Neural crest cell (in vitro differentiated cells): ENCODE measurements around the gene TBC1D17. TPM values are rescaled to one million over a fixed set of nuclear protein-coding genes. Genes with fewer than 3 reads are reported as not detected.

Experiments used
- DNase-seq: peaks from one replicate; pipeline ENCODE4 v3.0.0; 2021; ENCODE audit warnings: low read depth, mixed read lengths, low spot score
- H3K27ac Mint-ChIP-seq: one replicate; pipeline ENCODE4 v1.8.0; 2021; ENCODE audit warnings: mild to moderate bottlenecking, mixed read lengths; ENCODE audit not compliant: unreplicated experiment
- H3K27me3 Mint-ChIP-seq: 2 replicates; pipeline ENCODE4 v1.8.0; 2021; ENCODE audit warnings: low read depth, mild to moderate bottlenecking, mixed read lengths
- H3K36me3 Mint-ChIP-seq: 2 replicates; pipeline ENCODE4 v1.8.0; 2021; ENCODE audit warnings: low read depth, mild to moderate bottlenecking, mixed read lengths
- H3K4me1 Mint-ChIP-seq: 2 replicates; pipeline ENCODE4 v1.8.0; 2021; ENCODE audit warnings: mixed read lengths
- H3K4me3 Mint-ChIP-seq: one replicate; pipeline ENCODE4 v1.8.0; 2021; ENCODE audit warnings: mild to moderate bottlenecking, mixed read lengths
- H3K9me3 Mint-ChIP-seq: 2 replicates; pipeline ENCODE4 v1.8.0; 2021; ENCODE audit warnings: mixed read lengths
- CTCF ChIP-seq: fragments of 200-600 bp; sonication (generic); conservative IDR thresholded peaks from 2 replicates; pipeline ENCODE4 v1.5.0; 2021; ENCODE audit warnings: antibody characterized with exemption, mild to moderate bottlenecking
- microRNA-seq: library from miRNA; unstranded; fragments of <30 nt; microRNA quantifications from one replicate; pipeline ENCODE4, GENCODE V29; 2020
- total RNA-seq: library from RNA; stranded (reverse); gene quantifications from 2 replicates; pipeline ENCODE4 v1.2.1, GENCODE V29; 2021

Gene TBC1D17
- total RNA-seq, 1 donor from 2014 or later = 30.5 TPM

GRCh38 chr19:49932041-49932451, 54.5 kb downstream of the TBC1D17 start:
- no peak for DNase-seq
- Mint-ChIP-seq H3K4me1 (peaks cover 29% of the 10 kb centered on the region), H3K9me3 (peaks cover 5% of the 10 kb centered on the region), H3K36me3 (peaks cover 24% of the 10 kb centered on the region), H3K4me3 (peak overlapping the region; percentile 31), H3K27ac (no peak overlapping the region), H3K27me3 (peaks cover 20% of the 10 kb centered on the region)
- TF ChIP-seq CTCF = no peak

- peaks cover 26% of the 10 kb centered on the region for H3K4me1 Mint-ChIP-seq
- peaks cover 5% of the 10 kb centered on the region for H3K9me3 Mint-ChIP-seq
- no peak for TF ChIP-seq CTCF
- DNase-seq = no peak
- peaks cover 19% of the 10 kb centered on the region for H3K27me3 Mint-ChIP-seq
- H3K27ac Mint-ChIP-seq = no peak overlapping the region
- peaks cover 17% of the 10 kb centered on the region for H3K36me3 Mint-ChIP-seq
- H3K4me3 Mint-ChIP-seq = no peak overlapping the region
These were observed 55.2 kb downstream of the TBC1D17 start for GRCh38 chr19:49932731-49933131.

GRCh38 chr19:49933643-49934042, 56.1 kb downstream of the TBC1D17 start:
- Mint-ChIP-seq H3K27me3 (peaks cover 15% of the 10 kb centered on the region), H3K27ac (no peak overlapping the region), H3K4me1 (peaks cover 20% of the 10 kb centered on the region), H3K4me3 (peak overlapping the region; percentile 8), H3K9me3 (peaks cover 5% of the 10 kb centered on the region), H3K36me3 (peaks cover 13% of the 10 kb centered on the region)
- no peak for TF ChIP-seq CTCF
- no peak for DNase-seq

- peak overlapping the region; percentile 24 for H3K4me3 Mint-ChIP-seq
- no peak for TF ChIP-seq CTCF
- peaks cover 4% of the 10 kb centered on the region for H3K36me3 Mint-ChIP-seq
- H3K4me1 Mint-ChIP-seq = peaks cover 8% of the 10 kb centered on the region
- DNase-seq = no peak
- H3K9me3 Mint-ChIP-seq = no peaks in the 10 kb centered on the region
- H3K27me3 Mint-ChIP-seq = peaks cover 4% of the 10 kb centered on the region
- no peak overlapping the region for H3K27ac Mint-ChIP-seq
These were observed 59.0 kb downstream of the TBC1D17 start for GRCh38 chr19:49936549-49936948.

GRCh38 chr19:49937750-49938381, 60.4 kb downstream of the TBC1D17 start:
- H3K4me3 Mint-ChIP-seq = no peak overlapping the region
- H3K27me3 Mint-ChIP-seq = peaks cover 9% of the 10 kb centered on the region
- no peaks in the 10 kb centered on the region for H3K9me3 Mint-ChIP-seq
- H3K4me1 Mint-ChIP-seq = peaks cover 10% of the 10 kb centered on the region
- no peak overlapping the region for H3K27ac Mint-ChIP-seq
- peak; percentile 96 for DNase-seq
- peak; percentile 96 for TF ChIP-seq CTCF
- H3K36me3 Mint-ChIP-seq = no peaks in the 10 kb centered on the region

Small RNA genes within 50 kb of the gene (microRNA-seq; reads per million reads assigned to microRNA genes)
- gene MIR4749 (21.3 reads per million, percentile 35 among the genes with 10 or more reads in this experiment), gene MIR4750 (5.9 reads per million, percentile 3 among the genes with 10 or more reads in this experiment), gene MIR6800 (8.3 reads per million, percentile 13 among the genes with 10 or more reads in this experiment)

Other genes starting within 250 kb of the TBC1D17 start
- 1.2 and 2.3 TPM in 2 replicates for gene RRAS, start 237.6 kb upstream of the TBC1D17 start, total RNA-seq
- gene SCAF1, start 235.5 kb upstream of the TBC1D17 start, total RNA-seq = 89.6 and 91.9 TPM in 2 replicates
- 70.0 and 76.0 TPM in 2 replicates for gene IRF3, start 211.8 kb upstream of the TBC1D17 start, total RNA-seq
- gene BCL2L12, start 211.8 kb upstream of the TBC1D17 start, total RNA-seq = 92.4 and 99.5 TPM in 2 replicates
- 454 and 470 TPM in 2 replicates for gene PRMT1, start 200.4 kb upstream of the TBC1D17 start, total RNA-seq
- gene ADM5, start 188.1 kb upstream of the TBC1D17 start, total RNA-seq = 11.8 TPM in 2 replicates
- 87.7 and 96.1 TPM in 2 replicates for gene CPT1C, start 186.6 kb upstream of the TBC1D17 start, total RNA-seq
- not detected in 2 replicates for gene TSKS, start 114.4 kb upstream of the TBC1D17 start, total RNA-seq
- gene AP2A1, start 110.7 kb upstream of the TBC1D17 start, total RNA-seq = 96.7 and 102 TPM in 2 replicates
- 37.5 and 38.0 TPM in 2 replicates for gene FUZ, start 64.4 kb upstream of the TBC1D17 start, total RNA-seq
- gene MED25, start 59.4 kb upstream of the TBC1D17 start, total RNA-seq = 80.8 and 85.4 TPM in 2 replicates
- gene PTOV1, start 26.5 kb upstream of the TBC1D17 start, total RNA-seq = 453 and 466 TPM in 2 replicates
- gene PNKP, start 10.1 kb upstream of the TBC1D17 start, total RNA-seq = 131 and 135 TPM in 2 replicates
- gene AKT1S1, start 347 bp upstream of the TBC1D17 start, total RNA-seq = 38.6 and 39.6 TPM in 2 replicates
- 0.12 and 0.41 TPM in 2 replicates for gene IL4I1, start 19.2 kb downstream of the TBC1D17 start, total RNA-seq
- gene ATF5, start 51.5 kb downstream of the TBC1D17 start, total RNA-seq = 23.4 and 24.2 TPM in 2 replicates
- 127 and 141 TPM in 2 replicates for gene NUP62, start 51.8 kb downstream of the TBC1D17 start, total RNA-seq
- not detected in 2 replicates for gene SIGLEC11, start 83.5 kb downstream of the TBC1D17 start, total RNA-seq
- gene VRK3, start 147.7 kb downstream of the TBC1D17 start, total RNA-seq = 43.4 TPM in 2 replicates
- 23.3 and 24.5 TPM in 2 replicates for gene ZNF473, start 148.3 kb downstream of the TBC1D17 start, total RNA-seq